Fibroblast of peridontal ligament (primary cell): ENCODE results near the gene EPC1.
"Not testable (repeated sequence)": the region's sequence is repeated elsewhere in the genome, so short reads cannot be mapped to it uniquely, and the experiment has no call there.

Experiments
- DNase-seq: peaks from one replicate; pipeline ENCODE4 v3.0.0-alpha.2; 2010; ENCODE audit errors: extremely low read depth

The EPC1 gene

GRCh38 chr10:32279795-32280194 is 67.2 kb downstream of the EPC1 start:
- no peak for DNase-seq

DNA sequence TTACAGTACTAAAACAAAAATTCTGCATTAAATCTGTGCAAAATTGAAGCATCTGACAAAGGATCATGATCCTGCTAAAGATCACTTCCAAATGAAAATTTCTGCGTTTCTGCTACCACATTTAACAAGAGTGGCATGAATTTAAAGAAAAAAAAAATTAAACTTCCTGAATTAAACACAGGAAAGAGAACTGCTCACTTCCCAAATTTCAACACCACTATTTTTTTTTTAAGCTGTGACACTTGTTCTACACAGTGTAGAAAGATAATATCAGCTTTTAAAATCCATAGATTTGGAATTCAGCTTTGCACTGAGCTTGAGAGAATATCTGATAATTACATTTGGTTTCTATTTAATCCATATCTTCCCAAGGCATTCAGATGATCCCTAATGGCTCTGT is 73.6 kb downstream of the EPC1 start:
- DNase-seq = no peak

- peak; percentile 34 for DNase-seq
These were observed 75.3 kb downstream of the EPC1 start for GRCh38 chr10:32271617-32272016.

GRCh38 chr10:32269343-32270100 is 77.4 kb downstream of the EPC1 start:
- DNase-seq = no peak

DNA sequence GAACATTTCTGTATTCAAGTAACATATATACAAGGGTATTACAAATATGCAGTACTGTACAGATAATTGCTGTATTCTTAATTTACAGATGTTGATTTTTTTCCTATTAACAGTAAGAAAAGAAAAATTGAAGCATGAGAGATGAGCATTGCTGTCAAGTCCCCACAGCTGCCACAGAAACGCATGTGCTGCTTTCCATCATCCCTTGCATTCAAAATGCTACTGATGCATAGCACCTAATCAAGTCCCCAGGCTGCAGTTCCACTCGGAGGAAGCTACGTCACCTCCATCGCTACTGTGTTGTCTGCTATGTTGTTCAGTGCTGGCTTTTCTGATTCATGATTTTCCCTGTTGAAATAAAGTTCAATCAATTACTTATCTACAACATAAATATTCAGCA is 78.2 kb downstream of the EPC1 start:
- DNase-seq = no peak

DNA sequence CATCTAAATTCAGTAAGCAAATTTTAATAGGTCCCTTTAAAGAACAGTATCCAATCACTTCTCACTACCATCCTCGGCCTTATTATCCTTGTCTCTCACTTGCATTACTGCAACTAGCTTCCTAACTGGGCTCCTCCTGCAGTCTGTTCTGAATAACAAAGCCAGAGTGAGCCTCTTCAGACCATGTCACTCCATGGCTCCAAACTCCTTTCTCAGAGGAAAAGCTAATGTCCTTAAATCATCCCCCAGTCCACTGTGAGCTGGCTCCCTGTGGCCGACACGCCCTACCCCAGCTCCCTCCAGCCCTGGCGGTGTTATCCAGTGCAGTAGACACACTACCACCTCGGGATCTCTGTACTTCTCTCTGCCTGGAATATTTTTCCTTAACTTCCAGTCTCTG is 80.0 kb downstream of the EPC1 start:
- DNase-seq = no peak

- no peak for DNase-seq
These were observed 80.4 kb downstream of the EPC1 start for GRCh38 chr10:32266566-32266965.

DNA sequence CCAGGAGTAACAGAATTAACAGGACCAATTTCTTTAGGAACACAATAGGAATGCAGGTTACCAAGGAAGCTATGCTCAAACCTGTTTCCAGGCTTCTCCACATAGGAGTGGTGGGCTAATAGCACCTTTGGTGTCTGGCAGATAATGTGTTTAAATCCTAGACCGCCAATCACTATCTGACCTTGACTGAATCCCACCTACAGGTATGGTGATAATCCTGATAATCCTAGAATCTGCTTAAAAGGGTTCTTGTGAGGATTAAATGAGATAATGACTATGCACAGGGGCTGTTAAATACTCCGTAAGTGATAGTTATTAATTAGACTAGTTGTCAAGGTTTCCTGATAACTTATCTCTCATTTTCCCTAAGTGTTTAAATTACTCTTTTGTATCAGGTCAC is 81.2 kb downstream of the EPC1 start:
- DNase-seq = no peak

DNA sequence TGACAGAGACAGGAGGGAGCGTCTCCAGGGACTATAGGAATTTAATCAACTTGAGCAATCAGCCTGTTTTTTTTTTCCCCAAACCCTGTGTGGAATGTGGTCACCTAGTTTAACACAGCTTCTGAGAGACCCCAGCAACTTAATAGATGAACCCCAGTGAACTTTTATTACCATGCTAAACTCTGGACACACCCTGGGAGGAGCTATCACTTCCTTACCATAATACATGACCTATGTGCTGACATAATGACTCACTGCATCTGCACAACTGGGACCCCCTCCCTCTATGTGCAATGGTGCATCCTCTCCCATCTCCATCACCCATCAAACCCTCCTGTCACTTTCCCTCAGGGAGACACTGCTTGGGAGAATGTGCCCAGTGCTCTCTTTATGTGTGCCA is 83.7 kb downstream of the EPC1 start:
- no peak for DNase-seq

DNA sequence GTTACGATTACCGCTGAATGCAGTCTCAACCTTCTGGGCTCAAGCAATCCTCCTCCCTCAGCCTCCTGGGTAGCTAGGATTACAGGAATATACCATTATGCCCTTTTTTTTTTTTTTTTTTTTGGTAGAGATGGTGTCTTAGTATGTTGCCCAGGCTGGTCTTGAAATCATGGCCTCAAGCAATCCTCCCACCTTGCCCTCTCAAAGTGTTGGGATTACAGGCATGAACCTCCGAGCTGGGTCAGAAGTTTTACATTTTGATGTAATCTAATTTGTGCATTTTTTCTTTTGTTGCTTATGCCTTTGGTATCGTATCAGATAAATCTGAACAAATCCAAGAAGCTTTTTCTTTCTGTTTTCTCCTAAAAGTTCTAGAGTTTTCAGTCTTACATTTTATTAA is 87.4 kb downstream of the EPC1 start:
- DNase-seq = no peak

DNA sequence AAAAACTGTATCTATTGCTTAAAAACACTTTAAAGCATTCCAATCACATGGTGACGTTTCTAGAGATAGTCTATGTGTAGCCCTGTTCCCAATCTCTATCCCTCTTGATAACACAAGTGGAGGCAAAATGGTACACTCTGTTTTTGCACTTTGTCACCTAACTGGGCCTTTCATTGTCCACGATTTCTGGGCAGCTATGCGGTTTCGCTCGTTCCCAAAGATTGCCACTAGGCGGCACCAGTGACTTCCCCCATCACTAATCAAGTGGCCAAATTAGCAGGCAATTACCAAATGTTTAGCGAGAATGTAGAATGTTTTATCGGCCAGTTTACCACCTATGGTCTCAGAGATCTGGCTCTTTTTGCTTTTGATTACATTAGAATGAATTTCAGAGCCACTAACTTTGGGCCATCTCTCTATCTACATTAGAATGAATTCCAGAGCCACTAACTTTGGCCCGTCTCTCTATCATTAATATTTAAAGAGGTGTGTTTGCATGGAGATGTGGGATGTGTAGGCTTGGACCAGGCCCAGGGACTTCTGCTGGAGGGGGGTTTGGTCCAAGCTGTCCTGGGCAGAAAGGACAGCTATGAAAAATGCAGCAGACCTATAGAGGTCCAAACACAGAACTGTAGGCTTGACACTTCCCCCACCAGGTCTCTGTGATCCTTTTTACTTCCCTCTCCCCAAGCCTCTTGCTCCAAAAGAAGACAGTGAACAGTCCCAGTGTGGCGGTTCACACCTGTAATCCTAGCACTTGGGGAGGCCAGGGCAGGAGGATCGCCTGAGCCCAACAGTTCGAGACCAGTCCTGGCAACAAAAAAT is 90.1 kb downstream of the EPC1 start:
- DNase-seq = peak; percentile 52

DNA sequence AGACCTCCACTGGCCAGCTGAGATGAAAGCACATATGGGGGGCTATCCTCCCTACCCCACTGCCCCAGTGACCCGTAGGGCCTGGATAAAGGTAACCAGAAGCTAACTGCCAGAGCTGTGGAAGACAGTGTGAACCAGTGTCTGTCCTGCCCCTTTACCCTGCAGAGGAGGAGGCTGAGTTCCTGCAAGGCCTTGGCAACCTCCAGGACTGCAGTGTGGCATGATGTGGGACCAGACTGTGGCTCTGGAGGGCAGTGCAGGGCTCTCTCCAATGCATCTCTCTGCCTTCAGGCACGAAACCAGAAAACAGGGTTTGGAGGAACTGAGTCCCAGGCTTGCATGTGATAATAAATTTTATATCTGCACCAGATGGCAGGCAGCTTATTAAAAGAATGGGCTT is 93.1 kb downstream of the EPC1 start:
- DNase-seq = no peak

DNA sequence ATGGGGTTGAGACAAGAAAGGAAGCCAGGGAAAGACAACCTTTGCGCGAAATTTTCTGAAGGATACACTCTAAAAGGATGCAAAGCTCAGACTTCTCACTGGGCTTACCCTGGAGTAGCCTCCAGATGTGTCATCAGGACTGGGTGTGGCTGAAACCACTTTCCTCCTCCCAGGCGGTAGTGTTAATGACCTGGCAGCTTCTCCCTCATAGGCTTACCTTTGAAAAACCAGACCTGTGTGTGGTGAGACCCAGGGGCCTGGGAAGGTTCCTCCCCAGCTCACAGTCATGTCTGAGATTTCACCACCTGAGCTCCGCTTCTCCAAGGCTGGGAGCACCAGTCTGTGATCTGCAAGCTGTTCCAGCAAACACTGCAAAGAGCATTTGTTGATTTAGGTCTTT is 93.7 kb downstream of the EPC1 start:
- no peak for DNase-seq

- DNase-seq = not testable (repeated sequence)
These were observed 96.5 kb downstream of the EPC1 start for GRCh38 chr10:32250489-32250888.

GRCh38 chr10:32246685-32247084 is 100.3 kb downstream of the EPC1 start:
- DNase-seq = no peak

DNA sequence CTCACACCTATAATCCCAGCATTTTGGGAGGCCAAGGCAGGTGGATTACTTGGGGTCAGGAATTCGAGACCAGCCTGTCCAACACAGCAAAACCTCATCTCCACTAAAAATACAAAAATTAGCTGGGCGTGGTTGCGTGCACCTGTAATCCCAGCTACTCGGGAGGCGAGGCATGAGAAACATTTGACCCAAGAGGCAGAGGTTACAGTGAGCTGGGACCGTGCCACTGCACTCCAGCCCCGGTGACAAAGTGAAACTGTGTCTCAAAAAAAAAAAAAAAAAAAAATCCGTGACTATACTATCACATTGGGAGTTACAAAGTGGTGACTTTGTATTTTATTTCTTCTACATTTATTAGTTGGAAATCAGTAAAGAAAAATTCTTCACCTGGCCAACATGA is 101.2 kb downstream of the EPC1 start:
- no peak for DNase-seq

- DNase-seq = no peak
These were observed 102.3 kb downstream of the EPC1 start for GRCh38 chr10:32244421-32245207.

- no peak for DNase-seq
These were observed 102.9 kb downstream of the EPC1 start for GRCh38 chr10:32244011-32244410.

DNA sequence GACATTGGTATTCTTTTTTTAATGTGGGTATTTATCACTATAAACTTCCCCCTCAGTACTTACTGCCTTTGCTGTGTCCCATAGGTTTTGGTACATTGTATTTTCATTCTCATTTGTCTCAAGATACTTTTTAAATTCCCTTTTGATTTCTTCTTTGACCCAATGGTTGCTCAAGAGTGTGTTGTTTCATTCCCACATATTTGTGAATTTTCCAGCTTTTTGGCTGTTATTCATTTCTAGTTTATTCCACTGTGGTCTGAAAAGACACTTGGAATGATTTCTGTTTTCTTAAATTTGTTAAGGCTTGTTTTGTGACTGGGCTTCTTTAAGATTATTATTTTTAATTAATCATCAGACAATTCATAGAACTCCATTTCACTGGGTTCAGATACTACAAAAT is 105.0 kb downstream of the EPC1 start:
- DNase-seq = peak; percentile 66

- DNase-seq = no peak
These were observed 106.5 kb downstream of the EPC1 start for GRCh38 chr10:32240471-32240870.

GRCh38 chr10:32239769-32240168 is 107.2 kb downstream of the EPC1 start:
- DNase-seq = peak; percentile 64

DNA sequence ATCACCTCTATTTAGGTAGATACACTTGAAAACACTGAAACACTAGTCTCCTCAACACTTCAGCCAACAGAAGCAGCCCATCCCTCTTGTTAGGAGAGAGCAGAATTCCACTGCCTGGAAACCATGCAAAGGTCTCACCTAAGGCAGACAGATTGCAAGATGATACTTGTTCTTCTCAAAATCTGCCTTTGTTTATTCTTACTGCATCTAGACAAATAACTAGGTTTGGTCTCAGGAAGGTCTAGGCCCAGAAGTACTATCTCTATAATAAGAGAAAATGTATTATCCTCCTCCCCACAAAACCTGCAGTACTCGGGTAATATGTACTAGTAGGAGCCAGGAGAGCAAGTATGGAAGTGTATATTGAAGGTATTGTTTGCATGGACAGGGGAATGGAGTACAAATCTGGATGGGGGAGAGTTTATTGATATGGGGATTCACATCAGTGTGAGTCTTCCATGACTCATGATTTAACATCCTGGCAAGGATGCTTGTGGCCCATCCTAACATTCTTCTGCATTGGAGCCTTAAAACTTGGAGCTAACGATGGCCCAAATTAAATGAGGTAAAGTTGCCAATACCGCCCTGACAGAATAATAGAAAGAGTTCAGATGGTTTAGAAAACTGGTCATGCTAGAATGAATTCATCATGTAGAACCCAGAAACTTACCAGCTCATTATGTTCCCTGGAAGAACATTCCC is 109.2 kb downstream of the EPC1 start:
- peak; percentile 89 for DNase-seq
